ENCODE data around the gene YARS1. TPM values are rescaled to one million over a fixed set of nuclear protein-coding genes. Genes with fewer than 3 reads are reported as not detected.
A peak's percentile ranks its signal among the peaks of the same experiment; 100 is the strongest.

Gene YARS1
- total RNA-seq, 1 experiment from 2014 or later = 165 TPM

DNA sequence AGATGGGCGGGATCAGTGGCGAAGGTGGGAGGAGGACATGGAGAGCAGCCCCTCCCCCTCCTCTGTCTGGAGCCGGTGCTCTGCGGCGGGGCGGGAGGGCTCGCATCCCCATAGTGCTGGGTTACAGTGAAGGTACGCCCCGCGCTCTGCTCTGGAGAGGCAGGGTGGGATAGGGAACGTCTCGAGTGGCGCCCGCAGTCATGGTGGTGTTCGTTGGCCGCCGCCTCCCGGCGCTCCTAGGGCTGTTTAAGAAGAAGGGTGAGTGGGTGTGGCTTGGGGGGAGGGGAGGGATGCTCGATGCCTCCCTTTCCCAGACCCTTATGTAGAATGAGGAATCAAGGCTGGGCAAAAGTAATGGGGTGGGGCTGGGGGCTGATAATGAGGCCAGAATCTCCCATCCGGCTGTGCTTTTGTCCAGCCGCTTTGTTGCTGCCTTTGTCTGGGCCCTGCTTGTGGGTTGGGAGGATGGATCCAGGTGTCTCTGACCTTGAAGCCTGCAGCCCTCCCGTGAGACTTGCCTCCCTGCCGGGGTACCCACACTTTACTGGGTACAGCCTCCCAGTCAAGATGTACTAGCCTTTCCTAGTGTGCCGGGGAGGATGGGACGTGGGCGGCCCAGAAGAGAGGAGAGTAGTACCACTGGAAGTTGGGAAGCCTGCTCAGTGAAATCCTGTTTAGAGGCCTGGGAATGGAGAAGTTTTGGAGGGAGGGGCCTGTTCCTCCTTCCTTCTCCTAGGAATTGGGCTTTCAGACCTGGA, 51.4 kb downstream of the YARS1 start:
- DNase-seq (ENCODE audit: low read depth) = no peak

DNA sequence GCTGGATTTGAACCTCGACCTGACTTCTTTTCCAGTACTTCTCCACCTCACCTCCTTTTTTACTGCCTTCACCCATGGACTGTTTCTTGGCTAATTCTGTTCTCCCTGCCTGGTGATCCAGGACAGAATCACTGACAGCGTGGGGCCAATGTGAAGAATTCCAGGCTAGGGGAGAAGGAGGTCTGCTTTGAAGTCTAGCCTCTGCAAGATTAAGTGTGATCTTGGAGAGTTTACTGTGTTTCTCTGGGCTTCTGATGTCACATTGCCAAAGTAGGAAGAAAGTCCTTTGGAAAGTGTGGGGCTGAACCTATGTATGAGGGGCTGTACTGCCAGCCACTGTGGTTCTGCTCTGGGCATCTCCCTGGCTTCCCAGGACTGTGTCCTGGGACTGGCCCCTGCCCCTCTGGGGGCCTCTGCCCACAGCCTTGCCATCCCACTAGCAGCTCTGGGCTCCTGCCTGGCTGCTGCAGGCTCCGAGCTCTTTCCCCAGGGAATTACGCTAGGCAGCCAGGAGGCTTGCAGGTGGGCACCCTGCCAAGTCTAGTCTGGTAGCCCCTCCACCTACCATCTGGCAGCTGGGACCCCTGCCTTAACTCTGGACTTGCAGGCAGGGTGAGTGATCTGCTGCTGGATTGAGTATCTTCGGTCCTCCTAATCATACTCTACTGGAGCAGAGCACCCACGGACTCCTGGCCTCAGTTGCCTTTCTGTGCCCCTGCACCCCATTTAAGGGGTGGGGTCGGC, 52.2 kb downstream of the YARS1 start:
- no peak for DNase-seq (ENCODE audit: low read depth)

DNA sequence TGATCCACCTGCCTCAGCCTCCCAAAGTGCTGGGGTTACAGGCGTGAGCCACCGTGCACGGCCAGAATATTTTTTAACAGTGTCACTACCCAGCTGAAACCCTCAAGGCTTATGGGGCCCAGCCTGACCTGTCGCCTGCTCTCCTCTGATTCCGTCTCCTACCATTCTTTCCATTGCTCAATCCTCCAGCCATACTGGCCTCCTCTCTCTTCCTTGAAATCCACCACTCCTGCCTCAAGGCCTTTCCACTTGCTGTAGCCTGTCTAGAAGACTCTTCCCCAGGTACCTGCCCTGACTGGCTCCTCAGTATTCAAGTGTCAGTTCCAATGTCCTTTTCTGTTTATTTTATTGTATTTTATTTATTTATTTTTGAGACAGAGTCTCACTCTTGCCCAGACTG, 53.9 kb downstream of the YARS1 start:
- DNase-seq (ENCODE audit: low read depth) = no peak

DNA sequence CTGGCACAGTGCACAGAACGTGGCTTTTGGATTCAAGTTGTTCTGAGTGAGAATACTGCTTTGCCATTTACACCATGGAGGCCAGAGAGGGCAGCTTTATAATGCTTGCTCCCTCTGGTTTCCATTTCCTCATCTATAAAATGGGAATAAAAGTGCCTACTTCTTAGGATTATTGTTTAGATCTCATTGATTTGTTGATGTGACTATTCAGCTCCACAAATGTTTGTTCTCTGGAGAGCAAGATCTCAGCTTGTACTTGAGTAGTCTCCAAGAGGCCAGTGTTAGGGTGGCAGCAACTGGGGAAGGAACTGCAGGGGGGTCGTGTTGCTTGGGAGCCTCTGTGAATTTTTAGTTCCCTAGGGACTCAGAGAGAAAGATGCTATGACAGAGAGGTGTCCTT, 55.2 kb downstream of the YARS1 start:
- no peak for DNase-seq (ENCODE audit: low read depth)

DNA sequence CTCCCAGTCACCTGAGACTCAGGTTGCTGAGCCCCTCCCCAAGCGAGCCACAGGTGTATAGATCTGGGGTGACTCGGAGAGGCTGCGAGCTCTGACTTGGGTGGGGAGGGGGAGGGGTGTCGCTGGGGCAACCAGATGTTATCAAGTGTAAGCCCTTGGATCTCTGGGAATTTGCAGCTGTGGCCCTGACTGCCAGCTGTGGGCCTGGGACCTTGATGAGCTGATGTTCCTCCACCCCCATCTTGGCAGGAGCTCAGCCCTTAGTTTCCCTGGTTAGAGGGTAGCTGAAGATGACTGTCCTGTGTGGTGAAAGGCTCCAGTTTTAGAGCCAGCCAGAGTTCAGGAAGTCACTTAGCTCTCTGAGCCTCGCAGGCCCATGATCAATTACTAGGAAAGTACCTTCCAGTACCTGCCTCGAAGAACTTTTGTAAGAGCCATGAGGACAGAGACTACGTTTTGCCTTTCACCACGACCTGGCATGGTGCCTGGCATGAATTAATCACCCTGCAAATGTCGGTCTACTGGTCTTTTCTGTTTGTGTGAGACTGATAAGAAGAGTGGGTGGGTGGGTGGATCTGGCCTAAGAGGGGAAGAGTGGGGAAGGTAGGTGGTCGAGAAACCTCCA, 55.8 kb downstream of the YARS1 start:
- peak; percentile 66 for DNase-seq (ENCODE audit: low read depth)

DNA sequence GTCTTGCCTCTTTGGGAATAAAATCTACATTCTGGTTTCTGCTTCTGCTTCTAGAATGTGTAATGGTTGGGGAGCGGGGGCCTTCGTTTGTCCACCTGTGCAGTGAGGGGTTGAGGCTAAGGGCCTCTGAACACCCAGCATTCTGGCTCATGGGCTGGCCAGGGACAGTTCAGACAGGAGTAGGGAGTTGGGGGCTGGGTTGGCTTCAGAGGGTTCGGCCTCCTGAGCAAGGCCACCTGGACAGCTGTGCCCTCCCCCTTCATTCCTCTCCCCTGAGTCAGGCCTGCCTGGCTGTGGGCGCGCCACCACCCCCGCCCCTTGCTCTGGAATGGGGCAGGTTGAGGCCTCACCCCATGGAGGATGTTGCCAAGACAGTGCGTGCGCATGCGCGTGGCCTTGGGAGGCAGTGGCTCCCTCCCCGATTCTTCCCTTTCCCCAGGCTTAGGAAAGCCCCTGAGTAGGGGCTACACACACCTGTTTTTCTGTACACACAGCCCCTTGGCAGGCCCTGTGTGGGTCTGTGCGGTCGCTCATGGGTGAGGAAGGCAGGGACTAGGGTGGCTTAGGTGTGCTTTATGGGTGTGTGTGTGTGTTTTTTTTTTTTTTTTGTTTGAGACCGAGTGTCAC, 57.0 kb downstream of the YARS1 start:
- peak; percentile 70 for DNase-seq (ENCODE audit: low read depth)

DNA sequence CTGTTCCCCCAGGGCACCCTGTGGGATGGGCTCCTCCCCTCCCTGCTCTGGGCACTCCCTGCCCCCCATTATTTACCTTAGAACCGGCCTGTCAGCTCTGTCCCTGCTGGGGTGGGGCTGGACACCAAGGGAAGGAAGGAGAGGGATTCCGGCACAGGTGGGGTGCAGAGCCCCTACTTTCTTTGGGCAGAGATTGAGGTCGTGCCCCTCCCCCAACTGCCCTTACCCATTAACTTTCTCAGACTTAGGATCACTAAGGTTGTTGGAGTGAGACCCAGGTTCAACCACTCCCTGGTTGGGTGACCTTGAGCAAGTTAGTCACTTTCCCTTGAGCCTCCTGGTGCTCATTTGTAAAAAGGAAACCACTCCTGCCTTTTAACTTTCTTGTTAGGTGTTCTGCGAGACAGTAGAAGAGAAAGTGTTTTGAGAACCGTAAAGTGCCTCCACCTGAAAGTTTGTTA, 57.6 kb downstream of the YARS1 start:
- DNase-seq (ENCODE audit: low read depth) = no peak

DNA sequence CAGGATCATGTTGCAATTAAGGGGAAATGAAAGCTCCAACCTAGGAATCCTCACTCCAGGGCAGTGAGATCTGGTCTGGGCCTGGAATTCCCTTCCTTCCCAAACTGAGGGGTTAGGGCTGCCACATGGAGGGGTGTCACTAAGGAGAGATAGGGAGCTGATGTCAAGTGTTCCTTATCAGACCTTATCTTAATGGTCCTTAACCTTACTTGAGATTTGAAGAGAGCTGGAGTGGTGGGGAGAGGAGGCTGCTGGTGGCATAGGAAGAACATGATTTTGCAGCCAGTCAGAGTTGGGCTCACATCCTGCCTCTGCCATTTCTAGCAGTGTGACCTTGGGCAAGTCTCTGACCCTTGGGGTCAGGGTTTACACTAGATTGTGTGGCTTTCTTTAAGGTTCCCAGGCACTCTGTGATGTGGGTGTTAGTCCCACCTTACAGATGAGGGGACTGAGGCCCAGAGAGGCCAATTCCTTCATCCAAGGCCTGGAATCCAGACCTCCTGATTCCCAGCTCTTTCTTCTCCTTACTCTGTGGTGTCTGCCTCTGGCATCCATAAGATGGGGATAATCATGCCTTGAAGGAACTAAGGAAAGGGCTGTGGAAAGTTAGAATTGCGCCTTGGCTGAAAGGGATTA, 58.2 kb downstream of the YARS1 start:
- no peak for DNase-seq (ENCODE audit: low read depth)

DNA sequence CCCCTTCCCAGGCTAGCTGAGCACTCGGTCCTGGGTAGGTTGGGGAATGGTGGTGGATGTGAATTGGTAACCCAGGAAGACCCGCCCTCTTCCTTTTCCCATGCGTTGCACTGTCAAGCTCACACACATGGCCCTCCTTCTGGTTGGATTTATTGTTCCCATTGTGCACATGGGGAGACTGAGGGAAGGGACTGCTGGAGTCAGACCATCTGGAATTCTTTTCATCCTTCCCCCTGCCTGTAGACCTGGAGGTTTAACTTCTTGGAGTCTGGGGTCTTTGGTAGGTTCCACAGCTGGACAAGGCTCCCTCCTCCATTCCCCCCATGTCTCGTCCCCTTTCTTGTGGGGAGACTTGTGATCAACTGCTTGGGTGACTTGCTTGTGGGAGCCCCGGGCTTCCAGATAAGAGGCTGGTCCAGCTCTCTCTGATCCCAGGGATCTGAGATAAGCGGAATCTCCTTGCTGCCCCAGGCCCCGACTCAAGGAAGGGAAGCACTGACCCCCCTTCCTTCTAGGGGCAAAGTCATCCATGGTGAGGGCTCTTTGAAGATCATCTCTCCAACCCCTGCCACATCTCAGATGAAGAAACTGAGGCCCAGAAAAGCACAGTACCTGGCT, 58.9 kb downstream of the YARS1 start:
- no peak for DNase-seq (ENCODE audit: low read depth)

DNA sequence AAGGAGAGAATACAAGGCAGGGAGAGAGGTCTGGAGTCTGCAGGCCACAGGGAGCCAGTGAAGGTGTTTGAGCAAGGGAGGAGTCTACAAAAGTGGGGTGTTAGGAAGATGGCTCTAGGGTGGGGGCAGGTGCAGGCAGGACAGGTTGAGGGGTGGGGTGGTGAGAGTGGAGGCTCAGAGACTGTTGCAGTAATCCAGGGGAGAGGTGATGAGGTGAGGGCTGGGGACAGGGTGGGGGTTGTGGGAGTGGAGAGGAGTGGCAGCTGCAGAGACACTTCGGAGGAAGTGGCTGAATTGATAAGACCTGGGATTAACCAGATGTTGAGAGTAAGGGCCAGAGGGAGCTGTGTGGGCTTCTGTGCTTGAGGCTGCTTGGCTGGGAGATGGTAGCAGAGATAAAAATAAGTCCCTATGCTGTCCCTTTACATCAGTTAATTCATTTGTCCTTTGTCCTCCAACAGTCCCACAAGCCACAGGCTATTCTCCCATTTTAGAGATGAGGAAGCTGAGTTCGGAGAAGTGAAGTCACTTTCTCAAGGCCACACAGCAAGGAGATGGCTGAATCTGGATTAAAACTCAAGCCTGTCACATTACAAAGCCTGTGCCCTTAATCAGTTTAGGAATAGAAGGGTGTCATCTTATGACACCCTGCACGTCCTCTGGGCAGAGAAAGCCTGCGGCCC, 59.8 kb downstream of the YARS1 start:
- DNase-seq (ENCODE audit: low read depth) = no peak

DNA sequence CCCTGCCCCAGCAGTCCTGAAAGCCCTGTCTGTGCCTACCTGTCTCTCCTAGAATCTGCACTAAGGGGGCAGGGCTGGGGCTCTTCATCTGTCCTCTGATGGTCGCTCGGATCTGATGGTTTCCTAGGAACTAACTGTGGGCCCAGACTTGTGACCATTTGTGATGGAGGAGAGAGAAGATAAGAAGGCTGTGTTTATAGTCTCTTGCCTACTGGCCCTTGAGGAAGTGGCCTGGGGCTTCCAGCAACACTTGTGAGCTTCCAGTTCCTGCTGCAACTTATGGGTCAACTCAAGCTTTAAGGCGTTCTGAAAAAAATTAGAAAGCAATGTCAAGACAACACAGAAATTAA, 61.4 kb downstream of the YARS1 start:
- DNase-seq (ENCODE audit: low read depth) = no peak

DNA sequence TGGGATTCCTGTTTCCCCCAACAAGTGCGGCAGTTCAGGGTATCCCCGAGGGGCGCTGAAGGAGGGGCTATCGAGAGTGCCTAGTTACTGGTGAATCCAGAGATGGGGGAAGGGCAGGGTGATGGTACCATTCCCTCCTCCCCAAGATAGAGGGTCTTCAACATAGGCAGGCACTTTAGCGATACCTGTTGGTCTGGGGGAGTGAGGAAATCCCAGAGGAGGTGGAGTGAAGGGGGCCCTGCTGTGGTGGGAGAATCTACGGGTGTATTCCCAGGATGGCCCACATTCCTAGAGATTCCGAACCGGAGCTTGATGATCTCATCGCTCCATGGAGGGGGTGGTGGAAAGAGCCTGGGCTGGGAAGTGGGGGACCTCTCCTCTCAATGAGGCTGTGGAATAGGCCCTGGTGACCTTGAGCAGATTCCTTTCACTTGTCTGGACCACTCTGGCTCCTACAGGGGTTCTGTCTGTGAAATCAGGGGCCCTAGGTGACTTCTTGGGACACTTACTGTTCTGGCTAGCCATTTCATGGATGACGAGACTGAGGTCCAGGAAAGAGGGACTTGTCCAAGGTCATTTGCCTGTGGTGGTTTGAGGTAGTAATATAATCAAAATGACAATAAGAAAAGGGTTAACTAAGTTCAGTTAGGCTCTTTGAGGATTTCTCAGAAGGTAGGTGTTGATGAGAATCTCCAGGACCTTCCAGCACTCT, 61.9 kb downstream of the YARS1 start:
- no peak for DNase-seq (ENCODE audit: low read depth)

DNA sequence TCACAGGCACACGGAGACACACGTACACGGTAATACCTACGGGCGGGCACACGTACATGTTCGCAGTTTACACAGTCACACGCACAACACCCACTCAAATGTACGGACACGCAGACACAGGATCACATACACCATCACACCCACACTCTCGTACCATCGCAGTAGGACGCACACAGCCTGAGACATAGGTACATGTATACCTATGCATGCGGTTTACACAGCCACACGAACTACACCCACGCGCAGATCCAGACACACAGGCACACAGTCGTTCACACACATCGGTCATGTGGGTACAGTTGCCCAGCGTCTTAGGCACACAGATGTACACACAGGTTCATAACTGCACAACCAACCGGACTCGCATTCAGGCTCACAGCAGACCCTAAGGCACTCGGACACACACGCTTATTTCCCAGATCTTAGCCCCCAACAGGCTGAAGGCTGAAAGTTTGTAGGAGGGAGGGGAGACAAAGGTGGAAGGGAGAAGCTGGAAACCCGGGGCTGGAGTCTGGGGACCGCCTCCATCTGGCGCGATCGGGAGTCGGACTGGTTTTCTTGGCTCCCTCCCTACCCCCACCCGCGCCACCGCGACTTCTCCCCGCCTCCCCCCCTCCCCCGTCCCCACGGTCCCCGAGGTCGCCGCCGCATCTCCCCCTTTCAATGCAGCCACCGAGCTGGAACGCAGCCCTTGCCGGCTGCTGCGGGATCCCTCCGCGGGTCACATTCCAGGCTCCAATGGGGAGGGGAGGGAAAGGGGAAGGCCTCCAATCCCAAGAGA, 62.7 kb downstream of the YARS1 start:
- no peak for DNase-seq (ENCODE audit: low read depth)

DNA sequence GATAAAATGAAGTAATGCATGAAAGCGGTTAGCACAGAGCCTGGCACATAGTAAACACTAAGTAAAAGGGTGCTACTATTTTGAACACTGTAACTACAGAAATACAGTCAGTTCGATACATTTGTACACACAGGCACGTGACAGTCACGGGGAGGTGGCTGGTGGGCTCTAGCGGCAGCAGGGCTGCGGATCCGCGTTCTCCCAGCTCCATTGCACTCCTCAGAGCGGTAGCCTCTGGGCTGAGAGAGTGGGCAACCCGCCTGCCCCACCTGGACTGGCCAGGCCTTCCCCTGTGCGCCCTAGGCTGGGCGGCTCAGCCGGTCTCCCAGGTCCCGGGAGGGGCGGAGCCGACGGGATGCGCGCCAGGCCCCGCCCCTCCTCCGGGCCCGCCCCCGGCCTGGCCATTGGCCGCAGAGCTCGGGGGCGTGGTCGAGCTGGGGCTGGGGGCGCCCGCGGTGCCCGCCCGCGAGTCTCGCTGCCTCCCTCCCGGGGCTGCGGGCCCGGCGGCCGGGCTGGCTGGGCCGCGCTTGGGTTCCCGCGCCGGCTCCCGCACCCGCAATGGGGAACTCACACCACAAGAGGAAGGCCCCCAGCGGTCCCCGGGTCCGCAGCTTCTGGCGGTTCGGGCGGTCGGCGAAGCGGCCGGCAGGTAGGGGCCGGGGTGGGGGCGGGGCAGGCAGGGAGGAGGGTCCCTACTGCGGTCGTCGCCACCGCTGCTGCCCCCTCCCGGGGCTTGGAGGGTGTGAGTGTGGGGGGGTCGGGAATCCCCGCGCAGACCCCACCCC, 63.4 kb downstream of the YARS1 start:
- DNase-seq (ENCODE audit: low read depth) = no peak

DNA sequence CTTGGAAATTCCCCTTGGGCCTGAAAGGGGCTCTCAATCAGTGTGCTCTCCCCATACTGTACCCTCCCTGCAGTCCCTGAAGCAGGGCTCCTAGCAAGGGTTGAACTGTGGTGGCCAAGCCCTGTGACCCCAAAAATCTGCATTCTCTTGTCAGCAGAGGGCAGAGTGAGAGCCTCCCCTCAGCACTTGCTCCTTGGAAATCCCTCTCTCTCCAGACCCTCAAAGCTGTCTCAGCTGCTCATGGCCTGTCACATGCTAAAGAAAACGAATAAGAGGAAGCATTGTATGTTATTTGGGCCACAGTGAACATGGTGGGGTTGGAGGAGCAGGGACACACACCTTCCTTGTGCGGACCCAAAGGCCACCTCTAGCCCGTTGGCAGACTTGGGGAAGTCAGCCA, 67.4 kb downstream of the YARS1 start:
- DNase-seq (ENCODE audit: low read depth) = no peak

DNA sequence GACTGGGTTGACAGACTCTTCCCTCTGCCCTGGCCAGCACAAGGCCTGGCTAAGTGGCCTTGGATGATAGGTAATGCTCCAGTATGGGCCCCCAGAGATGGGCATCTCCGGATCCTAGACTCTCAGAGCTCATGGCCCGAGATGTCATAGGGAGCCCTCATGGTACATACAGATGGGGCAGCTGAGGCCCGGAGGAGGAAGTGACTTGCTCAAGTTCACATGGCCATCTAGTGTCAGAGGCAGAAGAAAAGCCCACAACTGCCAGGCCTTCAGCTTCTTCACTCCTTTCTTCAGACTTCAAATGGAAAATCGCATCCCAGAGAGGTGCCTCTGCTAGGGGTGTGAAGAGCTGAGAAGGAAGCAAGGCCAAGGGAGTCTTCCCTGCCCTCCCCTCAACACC, 67.8 kb downstream of the YARS1 start:
- no peak for DNase-seq (ENCODE audit: low read depth)

DNA sequence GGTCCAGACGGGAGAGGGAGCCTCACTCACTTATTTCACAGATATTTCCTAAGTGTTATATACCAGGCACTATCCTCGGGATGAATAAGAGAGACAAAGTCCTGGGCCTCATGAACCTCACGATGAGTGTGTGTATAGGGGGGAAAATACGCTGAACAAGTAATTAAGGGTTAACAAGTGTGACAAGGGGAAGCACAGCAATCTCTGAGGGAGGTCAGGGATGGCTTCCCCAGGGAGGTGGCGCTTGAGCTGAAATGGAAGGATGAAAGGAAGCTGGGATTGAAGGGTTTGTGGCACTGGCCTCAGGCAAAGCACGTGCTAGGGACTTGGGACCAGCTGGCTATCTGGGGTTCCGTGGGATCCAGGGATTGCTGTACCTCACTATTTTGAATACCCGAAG, 68.2 kb downstream of the YARS1 start:
- no peak for DNase-seq (ENCODE audit: low read depth)

DNA sequence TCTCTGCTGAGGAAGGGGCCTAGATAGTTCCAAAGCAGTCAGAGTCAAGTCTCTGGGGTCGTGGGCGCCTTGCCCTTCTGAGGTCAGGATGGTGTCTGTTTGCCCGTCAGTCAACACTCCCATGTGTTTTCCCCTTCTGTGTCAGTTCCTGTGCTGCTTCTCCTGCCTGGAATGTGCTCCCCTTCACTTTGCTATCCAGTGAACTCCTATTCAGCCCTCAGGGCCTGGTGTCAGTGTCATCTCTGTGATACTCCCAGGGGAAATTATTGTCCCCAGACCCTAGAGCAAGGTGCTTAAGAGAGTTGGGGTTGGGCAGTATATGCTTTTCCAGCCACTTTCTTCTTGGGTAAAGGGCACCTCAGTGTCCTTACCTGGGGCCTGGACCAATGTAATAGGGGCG, 68.8 kb downstream of the YARS1 start:
- no peak for DNase-seq (ENCODE audit: low read depth)

All from HT1080 (cell line).